Muscle of arm (tissue), 12 donors: ENCODE results near the gene HVCN1. TPM values are rescaled to one million over a fixed set of nuclear protein-coding genes. Genes with fewer than 3 reads are reported as not detected.
"Not testable (repeated sequence)": the region's sequence is repeated elsewhere in the genome, so short reads cannot be mapped to it uniquely, and the experiment has no call there.

Experiments
- DNase-seq: peaks from one replicate; pipeline ENCODE4 v3.0.0-alpha.2; 2013
- polyA plus RNA-seq, 12 donors: library from polyadenylated mRNA; unstranded; fragments of 120-200 nt; gene quantifications; one replicate each; pipeline ENCODE4 v1.2.1, GENCODE V29; 2013; ENCODE audit not compliant: insufficient read length in 12 of 12

HVCN1 gene
- polyA plus RNA-seq, 12 donors: 4.1 to 19.0 (median 5.3) TPM; not detected in 1

- DNase-seq: no peak
These were observed 69.4 kb downstream of the HVCN1 start for GRCh38 chr12:110619534-110619953.

GRCh38 chr12:110616471-110617115 is 72.3 kb downstream of the HVCN1 start:
- DNase-seq: no peak

GRCh38 chr12:110615171-110615570 is 73.7 kb downstream of the HVCN1 start:
- no peak for DNase-seq

GRCh38 chr12:110613771-110614684 is 74.9 kb downstream of the HVCN1 start, which contains the start of gene TCTN1:
TCTN1 (plus strand) TSS chr12:110614129; CDS start chr12:110614183, 54 bp downstream.
- peak; percentile 93 for DNase-seq

- no peak for DNase-seq
These were observed 75.7 kb downstream of the HVCN1 start for GRCh38 chr12:110613071-110613770.

GRCh38 chr12:110606253-110606611 is 82.7 kb downstream of the HVCN1 start:
- no peak for DNase-seq

GRCh38 chr12:110602085-110602814 is 86.7 kb downstream of the HVCN1 start:
- not testable (repeated sequence) for DNase-seq

- DNase-seq: no peak
These were observed 88.7 kb downstream of the HVCN1 start for GRCh38 chr12:110600254-110600653.

GRCh38 chr12:110599334-110599733 is 89.6 kb downstream of the HVCN1 start:
- no peak for DNase-seq

Other genes starting within 250 kb of the HVCN1 start
- 100 to 1,000 TPM in 11 of 12 donors, not detected in 1; 107 to 204 (median 149) TPM for gene ARPC3, start 238.8 kb downstream of the HVCN1 start, polyA plus RNA-seq
- 10 to 100 TPM in 11 of 12 donors, not detected in 1; 16.5 to 31.3 (median 24.5) TPM for gene GPN3, start 220.9 kb downstream of the HVCN1 start, polyA plus RNA-seq
- gene FAM216A, start 220.3 kb downstream of the HVCN1 start, polyA plus RNA-seq: 10 to 100 TPM in 10 of 12 donors, 1 to 10 TPM in 1, not detected in 1; 9.8 to 22.6 (median 18.0) TPM
- 100 to 1,000 TPM in 10 of 12 donors, 10 to 100 TPM in 1, not detected in 1; 96.5 to 221 (median 157) TPM for gene VPS29, start 187.0 kb downstream of the HVCN1 start, polyA plus RNA-seq
- gene RAD9B, start 186.8 kb downstream of the HVCN1 start, polyA plus RNA-seq: 10 to 100 TPM in 1 of 12 donors, 1 to 10 TPM in 10, not detected in 1; 1.4 to 11.8 (median 3.8) TPM
- 10 to 100 TPM in 10 of 12 donors, 1 to 10 TPM in 1, not detected in 1; 9.6 to 13.6 (median 12.4) TPM for gene PPTC7, start 105.8 kb downstream of the HVCN1 start, polyA plus RNA-seq
- 10 to 100 TPM in 11 of 12 donors, not detected in 1; 18.4 to 47.4 (median 24.3) TPM for gene TCTN1, start 75.0 kb downstream of the HVCN1 start, polyA plus RNA-seq
- 100 to 1,000 TPM in 11 of 12 donors, not detected in 1; 107 to 186 (median 134) TPM for gene PPP1CC, start 53.8 kb upstream of the HVCN1 start, polyA plus RNA-seq
- gene CCDC63, start 157.9 kb upstream of the HVCN1 start, polyA plus RNA-seq: under 1 TPM in 3 of 12 donors, not detected in 9; 0.11 to 0.19 (median 0.11) TPM
- 1,000 to 10,000 TPM in 9 of 12 donors, 100 to 1,000 TPM in 2, not detected in 1; 418 to 1,410 (median 1,244) TPM for gene MYL2, start 231.5 kb upstream of the HVCN1 start, polyA plus RNA-seq